GM21786 (cell line): ENCODE measurements around the gene FALEC.
"Not testable (repeated sequence)": the region's sequence is repeated elsewhere in the genome, so short reads cannot be mapped to it uniquely, and the experiment has no call there.

Source experiments
- ATAC-seq: cut with Tn5 transposase; IDR thresholded peaks from one replicate; pipeline ENCODE4 v1.9.1; 2021; ENCODE audit not compliant: unreplicated experiment

Gene FALEC

GRCh38 chr1:150573648-150574071 is 58.1 kb downstream of the FALEC start:
- not testable (repeated sequence) for ATAC-seq

GRCh38 chr1:150574260-150575071 is 58.9 kb downstream of the FALEC start:
- ATAC-seq: no peak

- no peak for ATAC-seq
These were observed 59.5 kb downstream of the FALEC start for GRCh38 chr1:150575072-150575489.

DNA sequence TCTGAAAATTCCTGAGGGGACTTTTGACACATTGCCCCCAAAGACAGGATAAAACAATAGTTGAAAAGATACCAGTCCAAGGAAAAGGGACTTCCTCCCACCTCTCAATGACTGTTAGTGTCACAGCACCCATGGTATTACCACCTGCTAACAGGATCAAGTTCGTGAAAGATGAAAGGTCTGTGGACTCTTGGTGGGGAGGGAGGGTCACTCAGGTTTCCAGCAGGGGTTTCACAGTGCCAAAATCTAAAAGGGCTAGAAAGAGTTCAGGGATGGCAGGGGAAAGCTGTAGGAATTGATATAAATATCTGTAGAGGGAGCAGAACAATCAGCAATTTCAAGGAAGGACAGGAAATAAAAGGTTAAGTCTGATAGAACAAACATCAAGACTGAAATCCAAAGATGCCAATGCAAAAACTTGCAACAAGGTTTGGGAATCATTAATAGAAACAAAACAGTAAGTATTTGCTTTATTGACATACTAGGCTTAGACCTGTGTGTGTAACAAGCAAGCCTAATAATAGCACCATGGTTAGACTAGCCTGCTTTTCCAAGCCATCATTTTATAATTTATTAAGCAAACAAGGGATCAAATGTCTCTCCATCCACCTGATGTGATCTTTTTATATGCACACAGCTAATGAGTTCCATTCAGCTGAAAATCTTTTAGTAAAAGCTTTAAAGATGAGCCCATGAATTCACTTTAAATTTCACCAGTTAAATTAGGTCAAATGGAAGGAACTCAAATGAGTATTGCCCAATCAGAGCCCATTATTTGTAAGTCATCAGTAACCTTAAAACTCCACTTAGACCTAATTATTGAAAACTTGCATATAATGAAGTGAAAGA is 60.2 kb downstream of the FALEC start:
- no peak for ATAC-seq

DNA sequence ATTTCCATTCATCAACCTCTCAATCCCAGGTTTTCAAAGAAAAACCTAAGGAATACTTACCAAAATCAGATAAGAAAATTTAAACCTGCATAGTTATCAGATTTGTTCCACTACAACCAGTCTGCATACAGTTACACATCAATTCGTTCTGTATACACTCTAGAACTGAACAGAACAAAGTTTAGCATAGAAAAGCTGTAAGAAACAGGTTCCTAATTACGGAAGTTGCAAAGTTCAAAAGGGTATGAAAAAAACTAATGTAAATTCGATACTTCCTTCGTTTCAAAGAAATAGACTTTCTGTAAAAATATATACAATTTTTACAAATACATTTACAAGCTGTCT is 60.8 kb downstream of the FALEC start:
- ATAC-seq: no peak

DNA sequence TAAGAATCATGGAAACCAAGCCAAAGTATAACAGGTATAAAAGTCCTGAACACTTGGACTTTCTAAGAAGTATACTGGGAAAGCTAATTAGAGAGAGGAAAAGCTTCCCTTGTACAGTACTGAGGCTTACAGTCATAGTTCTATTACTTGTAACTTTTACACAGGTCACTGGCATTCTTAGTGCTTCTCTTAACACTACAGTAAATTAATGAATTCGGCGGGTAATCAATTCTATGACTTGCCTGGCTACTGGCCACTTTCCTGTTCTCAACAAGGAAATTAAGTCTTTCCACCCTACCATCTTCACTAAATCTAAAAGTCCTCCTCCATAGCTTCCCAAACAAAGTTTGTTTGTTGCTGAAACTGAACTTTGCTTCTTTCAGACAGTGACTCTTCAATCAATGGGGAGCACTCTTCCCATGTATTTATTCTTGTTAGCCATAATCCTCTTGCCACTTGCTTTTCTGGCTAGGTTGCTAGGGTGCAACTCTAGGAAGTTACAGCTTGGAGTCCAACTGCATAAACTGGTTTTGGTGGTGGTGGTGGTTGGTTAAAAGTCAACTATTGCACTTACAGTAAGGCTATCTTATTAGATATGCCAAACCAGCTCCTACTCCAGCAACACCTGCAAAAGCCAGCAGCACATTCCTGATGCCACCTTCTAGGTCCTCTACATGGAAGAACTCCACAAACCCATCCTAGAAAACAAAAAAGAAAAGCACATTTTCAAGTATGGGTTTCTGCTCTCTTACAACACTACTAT is 61.4 kb downstream of the FALEC start:
- ATAC-seq: no peak

DNA sequence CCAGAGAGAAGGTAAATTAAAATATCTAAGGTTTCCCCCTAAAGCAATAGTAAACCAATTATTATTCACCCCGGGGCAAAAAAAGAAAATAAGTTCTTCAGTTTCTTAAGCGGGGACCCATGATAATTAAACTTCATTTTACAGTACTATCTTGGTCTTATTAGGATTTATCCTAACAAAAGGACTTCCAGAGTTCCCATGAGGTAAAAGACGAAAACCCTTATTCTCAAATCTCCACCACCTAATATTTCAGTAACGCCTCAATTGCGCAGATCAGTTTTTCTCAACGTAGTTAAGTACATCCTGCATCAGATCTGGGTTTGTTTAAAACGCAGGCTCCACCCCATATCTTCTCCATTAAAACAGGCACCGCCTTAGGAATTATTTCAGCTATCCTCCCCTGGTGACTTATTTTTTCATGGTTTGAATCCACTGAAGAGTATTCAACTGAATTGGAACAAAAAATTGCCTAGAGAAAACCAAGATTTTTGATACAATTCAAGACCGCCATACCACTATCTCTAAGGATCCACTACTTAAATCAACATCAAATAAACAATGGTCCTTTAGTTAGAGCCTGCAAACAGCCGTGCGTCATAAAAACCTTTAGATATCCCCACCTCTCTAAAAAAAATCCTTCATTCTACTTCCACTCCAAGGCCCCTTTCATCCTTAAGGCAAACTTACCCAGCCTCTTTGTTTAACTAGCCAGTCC is 62.2 kb downstream of the FALEC start:
- no peak for ATAC-seq

GRCh38 chr1:150578272-150579109 is 62.9 kb downstream of the FALEC start:
- ATAC-seq: no peak

GRCh38 chr1:150579110-150579944 is 63.8 kb downstream of the FALEC start, which contains the start of gene MCL1:
Gene MCL1, minus strand, starts transcription at chr1:150579610. Its CDS starts 80 bp downstream, at chr1:150579530.
- ATAC-seq: peak; percentile 93

GRCh38 chr1:150579945-150580642 is 64.5 kb downstream of the FALEC start:
- ATAC-seq: no peak

GRCh38 chr1:150580966-150581365 is 65.4 kb downstream of the FALEC start:
- ATAC-seq: not testable (repeated sequence)

DNA sequence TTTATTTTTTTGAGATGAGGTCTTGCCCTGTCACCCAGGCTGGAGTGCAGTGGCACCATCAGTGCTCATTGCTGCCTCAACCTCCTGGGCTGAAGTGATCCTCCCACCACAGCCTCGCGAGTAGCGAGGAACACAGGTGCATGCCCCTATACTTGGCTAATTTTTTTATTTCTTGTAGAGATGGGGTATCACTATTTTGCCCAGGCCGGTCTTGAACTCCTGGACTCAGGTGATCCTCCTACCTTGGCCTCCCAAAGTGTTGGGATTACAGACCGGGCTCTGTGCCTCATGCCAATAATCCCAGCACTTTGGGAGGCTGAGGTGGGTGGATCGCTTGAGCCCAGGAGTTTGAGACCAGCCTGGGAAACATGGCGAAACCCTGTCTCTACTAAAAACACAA is 65.9 kb downstream of the FALEC start:
- not testable (repeated sequence) for ATAC-seq

DNA sequence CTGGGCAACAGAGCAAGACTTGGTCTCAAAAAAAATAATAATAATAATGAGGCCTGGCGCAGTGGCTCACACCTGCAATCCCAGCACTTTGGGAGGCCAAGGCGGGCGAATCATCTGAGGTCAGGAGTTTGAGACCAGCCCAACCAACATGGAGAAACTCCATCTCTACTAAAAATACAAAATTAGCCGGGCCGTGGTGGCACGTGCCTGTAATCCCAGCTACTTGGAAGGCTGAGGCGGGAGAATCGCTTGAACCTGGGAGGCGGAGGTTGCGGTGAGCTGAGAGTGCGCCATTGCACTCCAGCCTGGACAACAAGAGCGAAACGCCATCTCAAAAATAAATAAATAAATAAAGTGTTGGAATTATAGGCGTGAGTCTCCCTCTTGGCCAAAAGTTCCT is 66.4 kb downstream of the FALEC start:
- not testable (repeated sequence) for ATAC-seq

- ATAC-seq: no peak
These were observed 66.8 kb downstream of the FALEC start for GRCh38 chr1:150582371-150582770.
